Parathyroid adenoma (tissue), 2 donors: ENCODE measurements around the gene SPON1.
"Not testable (repeated sequence)": the region's sequence is repeated elsewhere in the genome, so short reads cannot be mapped to it uniquely, and the experiment has no call there.

Experiments
- H2AFZ ChIP-seq: fragments of 300-600 bp; sonication (generic); one replicate; pipeline ENCODE4 v1.7.0; 2017; ENCODE audit warnings: antibody characterized with exemption, mild to moderate bottlenecking
- H3K27ac ChIP-seq: fragments of 300-600 bp; sonication (generic); one replicate; pipeline ENCODE4 v1.7.0; 2017
- H3K27me3 ChIP-seq: fragments of 300-600 bp; sonication (generic); one replicate; pipeline ENCODE4 v1.7.0; 2017; ENCODE audit warnings: low read length; ENCODE audit not compliant: control insufficient read depth, insufficient read depth
- H3K36me3 ChIP-seq: fragments of 300-600 bp; sonication (generic); one replicate; pipeline ENCODE4 v1.7.0; 2017; ENCODE audit warnings: low read length; ENCODE audit not compliant: control insufficient read depth, insufficient read depth
- H3K4me1 ChIP-seq: fragments of 300-600 bp; sonication (generic); one replicate; pipeline ENCODE4 v1.7.0; 2017; ENCODE audit warnings: control low read depth
- H3K4me2 ChIP-seq: fragments of 300-600 bp; sonication (generic); one replicate; pipeline ENCODE4 v1.7.0; 2017; ENCODE audit warnings: low read length
- H3K4me3 ChIP-seq: fragments of 300-600 bp; sonication (generic); one replicate; pipeline ENCODE4 v1.7.0; 2017; ENCODE audit warnings: low read depth, low read length
- H3K79me2 ChIP-seq: fragments of 300-600 bp; sonication (generic); one replicate; pipeline ENCODE4 v1.7.0; 2017; ENCODE audit warnings: control low read depth
- H3K9ac ChIP-seq: fragments of 300-600 bp; sonication (generic); one replicate; pipeline ENCODE4 v1.7.0; 2017; ENCODE audit warnings: mild to moderate bottlenecking
- H3K9me3 ChIP-seq: fragments of 300-600 bp; sonication (generic); one replicate; pipeline ENCODE4 v1.7.0; 2017; ENCODE audit warnings: low read length; ENCODE audit not compliant: control insufficient read depth
- TF ChIP-seq, protein P1 (sequence below): fragments of 300-600 bp; sonication (generic); IDR thresholded peaks from one replicate; pipeline ENCODE4 v1.7.0; 2017; ENCODE audit warnings: antibody characterized with exemption, mild to moderate bottlenecking
- donor health status: primary hyperparathyroidism.

SPON1 gene

DNA sequence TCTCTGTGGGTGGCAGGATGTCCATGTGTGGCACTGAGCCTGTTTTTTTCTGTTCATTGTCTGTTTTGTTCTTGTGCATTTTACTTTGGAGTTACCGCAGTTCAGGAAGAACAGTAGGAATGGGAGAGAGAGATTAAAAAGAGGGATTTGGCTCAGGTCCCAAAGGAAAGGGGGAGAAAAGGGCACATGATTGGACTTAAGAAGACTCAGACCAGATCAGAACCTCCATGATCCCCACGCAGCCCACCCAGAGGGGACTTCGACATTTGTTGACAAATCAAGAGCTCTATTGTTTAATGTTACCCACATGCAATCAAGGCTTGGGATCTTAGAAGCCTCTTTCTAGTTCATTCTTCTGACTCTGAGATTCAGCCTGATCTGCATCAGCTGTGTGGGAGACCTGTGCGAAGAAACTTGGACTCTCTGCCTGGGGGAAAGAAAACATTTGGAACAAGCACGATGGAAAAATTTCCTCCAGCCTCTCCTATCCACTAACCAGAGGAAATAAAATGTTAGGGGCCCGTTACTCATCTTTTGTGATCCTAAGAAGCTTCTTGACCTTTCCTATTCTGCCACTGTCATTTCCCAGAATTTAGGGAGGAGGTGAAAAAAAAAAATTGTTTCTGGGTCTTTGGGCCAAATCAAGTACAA, 119.2 kb downstream of the SPON1 start:
- Histone ChIP-seq H2AFZ (no peak overlapping the region), H3K4me3 (no peak overlapping the region), H3K9ac (no peak overlapping the region), H3K79me2 (no peaks in the 10 kb centered on the region), H3K27me3 (no peaks in the 10 kb centered on the region), H3K27ac (no peak overlapping the region), H3K4me1 (no peaks in the 10 kb centered on the region), H3K4me2 (no peak overlapping the region), H3K9me3 (no peaks in the 10 kb centered on the region), H3K36me3 (no peaks in the 10 kb centered on the region)
- TF ChIP-seq, protein P1, sequence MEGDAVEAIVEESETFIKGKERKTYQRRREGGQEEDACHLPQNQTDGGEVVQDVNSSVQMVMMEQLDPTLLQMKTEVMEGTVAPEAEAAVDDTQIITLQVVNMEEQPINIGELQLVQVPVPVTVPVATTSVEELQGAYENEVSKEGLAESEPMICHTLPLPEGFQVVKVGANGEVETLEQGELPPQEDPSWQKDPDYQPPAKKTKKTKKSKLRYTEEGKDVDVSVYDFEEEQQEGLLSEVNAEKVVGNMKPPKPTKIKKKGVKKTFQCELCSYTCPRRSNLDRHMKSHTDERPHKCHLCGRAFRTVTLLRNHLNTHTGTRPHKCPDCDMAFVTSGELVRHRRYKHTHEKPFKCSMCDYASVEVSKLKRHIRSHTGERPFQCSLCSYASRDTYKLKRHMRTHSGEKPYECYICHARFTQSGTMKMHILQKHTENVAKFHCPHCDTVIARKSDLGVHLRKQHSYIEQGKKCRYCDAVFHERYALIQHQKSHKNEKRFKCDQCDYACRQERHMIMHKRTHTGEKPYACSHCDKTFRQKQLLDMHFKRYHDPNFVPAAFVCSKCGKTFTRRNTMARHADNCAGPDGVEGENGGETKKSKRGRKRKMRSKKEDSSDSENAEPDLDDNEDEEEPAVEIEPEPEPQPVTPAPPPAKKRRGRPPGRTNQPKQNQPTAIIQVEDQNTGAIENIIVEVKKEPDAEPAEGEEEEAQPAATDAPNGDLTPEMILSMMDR: no peak

DNA sequence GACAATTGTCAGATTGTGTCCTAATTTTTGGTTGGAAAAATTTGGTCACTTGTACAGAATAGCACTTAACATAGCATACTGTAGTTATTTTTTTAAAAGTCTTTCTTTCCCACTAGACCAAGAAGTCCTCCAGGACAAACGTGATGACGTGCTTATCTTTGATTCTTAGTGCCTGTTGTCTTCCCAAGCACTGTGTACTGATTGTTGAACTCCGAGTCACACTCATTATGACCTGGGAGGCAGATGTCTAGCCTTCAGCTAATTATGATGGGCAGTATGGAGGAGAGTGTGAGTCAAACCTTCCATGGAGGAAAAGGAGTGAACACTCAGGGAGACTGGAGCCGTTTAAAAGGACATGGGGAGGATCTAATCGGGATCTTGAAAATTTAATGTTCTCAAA, 119.8 kb downstream of the SPON1 start:
- H3K9me3 ChIP-seq: no peaks in the 10 kb centered on the region
- no peaks in the 10 kb centered on the region for H3K27me3 ChIP-seq
- no peaks in the 10 kb centered on the region for H3K36me3 ChIP-seq
- H3K79me2 ChIP-seq: no peaks in the 10 kb centered on the region
- no peak overlapping the region for H3K27ac ChIP-seq
- no peaks in the 10 kb centered on the region for H3K4me1 ChIP-seq
- no peak overlapping the region for H3K4me3 ChIP-seq
- no peak overlapping the region for H2AFZ ChIP-seq
- TF ChIP-seq, protein P1: no peak
- H3K9ac ChIP-seq: no peak overlapping the region
- no peak overlapping the region for H3K4me2 ChIP-seq

DNA sequence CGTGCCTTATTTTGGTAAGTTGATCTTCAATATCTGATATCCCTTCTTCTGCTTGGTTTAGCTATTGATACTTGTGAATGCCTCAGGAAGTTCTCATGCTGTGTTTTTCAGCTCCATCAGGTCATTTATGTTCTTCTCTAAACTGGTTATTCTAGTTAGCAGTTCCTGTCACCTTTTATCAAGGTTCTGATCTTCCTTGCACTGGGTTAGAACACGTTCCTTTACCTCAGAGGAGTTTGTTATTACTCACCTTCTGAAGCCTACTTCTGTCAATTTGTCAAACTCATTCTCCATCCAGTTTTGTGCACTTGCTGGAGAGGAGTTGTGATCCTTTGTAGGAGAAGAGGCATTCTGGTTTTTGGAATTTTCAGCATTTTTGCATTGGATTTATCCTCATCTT, 126.3 kb downstream of the SPON1 start:
- H2AFZ ChIP-seq, H3K79me2 ChIP-seq, H3K4me1 ChIP-seq, H3K9ac ChIP-seq, H3K4me3 ChIP-seq, H3K9me3 ChIP-seq, H3K4me2 ChIP-seq, H3K36me3 ChIP-seq, H3K27ac ChIP-seq, H3K27me3 ChIP-seq: not testable (repeated sequence)

DNA sequence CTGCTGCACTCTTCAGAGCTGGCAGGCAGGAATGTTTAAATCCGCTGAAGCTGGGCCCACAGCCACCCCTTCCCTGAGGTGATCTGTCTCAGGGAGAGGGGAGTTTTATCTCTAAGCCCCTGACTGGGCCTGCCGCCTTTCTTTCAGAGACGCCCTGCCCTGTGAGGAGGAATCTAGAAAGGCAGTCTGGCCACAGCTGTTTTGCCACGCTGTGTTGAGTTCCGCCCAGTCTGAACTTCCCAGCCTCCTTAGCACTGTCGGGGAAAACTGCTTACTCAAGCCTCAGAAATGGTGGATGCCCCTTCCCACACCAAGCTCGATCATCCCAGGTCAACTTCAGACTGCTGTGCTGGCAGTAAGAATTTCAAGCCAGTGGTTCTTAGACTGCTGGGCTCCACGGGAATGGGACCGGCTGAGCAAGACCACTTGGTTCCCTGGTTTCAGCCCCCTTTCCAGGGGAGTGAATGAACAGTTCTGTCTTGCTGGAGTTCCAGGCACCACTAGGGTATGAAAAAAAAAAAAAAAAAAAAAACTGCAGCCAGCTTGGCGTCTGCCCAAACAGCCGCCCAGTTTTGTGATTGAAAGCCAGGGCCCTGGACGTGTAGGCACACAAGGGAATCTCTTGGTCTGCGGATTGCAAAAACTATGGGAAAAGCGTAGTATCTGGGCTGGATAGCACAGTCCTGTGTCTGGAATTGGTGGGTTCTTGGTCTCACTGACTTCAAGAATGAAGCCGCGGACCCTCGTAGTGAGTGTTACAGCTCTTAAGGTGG, 127.4 kb downstream of the SPON1 start:
- H3K9ac ChIP-seq: no peak overlapping the region
- H3K27me3 ChIP-seq: no peaks in the 10 kb centered on the region
- no peaks in the 10 kb centered on the region for H3K36me3 ChIP-seq
- TF ChIP-seq, protein P1: no peak
- H3K4me3 ChIP-seq: no peak overlapping the region
- no peaks in the 10 kb centered on the region for H3K9me3 ChIP-seq
- no peak overlapping the region for H2AFZ ChIP-seq
- no peaks in the 10 kb centered on the region for H3K79me2 ChIP-seq
- H3K4me2 ChIP-seq: no peak overlapping the region
- H3K27ac ChIP-seq: no peak overlapping the region
- no peaks in the 10 kb centered on the region for H3K4me1 ChIP-seq

DNA sequence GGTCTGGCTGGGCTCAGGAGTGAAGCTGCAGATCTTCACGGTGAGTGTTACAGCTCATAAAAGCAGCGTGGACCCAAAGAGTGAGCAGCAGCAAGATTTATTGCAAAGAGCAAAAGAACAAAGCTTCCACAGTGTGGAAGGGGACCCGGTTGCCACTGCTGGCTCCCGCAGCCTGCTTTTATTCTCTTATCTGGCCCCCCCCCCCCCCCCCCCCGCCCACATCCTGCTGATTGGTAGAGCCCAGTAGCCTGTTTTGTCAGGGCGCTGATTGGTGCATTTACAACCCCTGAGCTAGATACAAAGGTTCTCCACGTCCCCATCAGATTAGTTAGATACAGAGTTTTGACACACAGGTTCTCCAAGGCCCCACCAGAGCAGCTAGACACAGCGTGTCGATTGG, 128.1 kb downstream of the SPON1 start:
- not testable (repeated sequence) for H3K79me2 ChIP-seq, H3K9ac ChIP-seq, H3K27me3 ChIP-seq, H3K4me3 ChIP-seq, H3K36me3 ChIP-seq, H3K4me2 ChIP-seq, H2AFZ ChIP-seq, H3K27ac ChIP-seq, H3K4me1 ChIP-seq, H3K9me3 ChIP-seq
